Neural cell (in vitro differentiated cells): ENCODE measurements around the gene COX15. TPM values are rescaled to one million over a fixed set of nuclear protein-coding genes. Genes with fewer than 3 reads are reported as not detected.

Source experiments
- H2AFZ ChIP-seq: fragments of 200-600, 300-800 bp; sonication (generic), shearing (Covaris generic); 2 replicates; pipeline ENCODE4 v1.6.0; 2014; ENCODE audit warnings: low read depth, mild to moderate bottlenecking, antibody characterized with exemption, low read length, moderate library complexity
- H3F3A ChIP-seq: fragments of 200-600 bp; shearing (Covaris generic); 2 replicates; pipeline ENCODE4 v1.6.1; 2016; ENCODE audit warnings: mild to moderate bottlenecking, moderate library complexity, mixed read lengths, antibody characterized with exemption, low read length; ENCODE audit not compliant: insufficient read depth, poor library complexity, severe bottlenecking
- H3K27ac ChIP-seq: fragments of 200-600, 300-800 bp; sonication (generic), shearing (Covaris generic); 2 replicates; pipeline ENCODE4 v1.5.1; 2014; ENCODE audit warnings: mild to moderate bottlenecking, low read length, moderate library complexity
- H3K27me3 ChIP-seq: fragments of 300-800, 200-600 bp; sonication (generic), shearing (Covaris generic); 2 replicates; pipeline ENCODE4 v1.6.0; 2014; ENCODE audit warnings: mild to moderate bottlenecking, low read depth, low read length, moderate library complexity; ENCODE audit not compliant: insufficient read depth
- H3K36me3 ChIP-seq: fragments of 300-800, 200-600 bp; sonication (generic), shearing (Covaris generic); 2 replicates; pipeline ENCODE4 v1.5.1; 2014; ENCODE audit warnings: mild to moderate bottlenecking, antibody characterized with exemption, low read length, moderate library complexity; ENCODE audit not compliant: insufficient read depth
- H3K4me2 ChIP-seq: fragments of 300-800, 200-600 bp; sonication (generic), shearing (Covaris generic); 2 replicates; pipeline ENCODE4 v1.6.0; 2014; ENCODE audit warnings: mild to moderate bottlenecking, low read length
- H3K4me3 ChIP-seq: fragments of 300-800, 200-600 bp; sonication (generic), shearing (Covaris generic); 2 replicates; pipeline ENCODE4 v1.5.1; 2014; ENCODE audit warnings: mild to moderate bottlenecking, low read length, moderate library complexity
- H3K79me2 ChIP-seq: fragments of 200-600 bp; shearing (Covaris generic); replicated peaks from 2 replicates; pipeline ENCODE4 v1.6.0; 2014; ENCODE audit warnings: mild to moderate bottlenecking, low read length, moderate library complexity; ENCODE audit not compliant: insufficient read depth
- H3K9ac ChIP-seq: fragments of 300-800, 200-600 bp; sonication (generic), shearing (Covaris generic); 2 replicates; pipeline ENCODE4 v1.6.1; 2016; ENCODE audit warnings: mild to moderate bottlenecking, low read length, mixed read lengths
- H3K9me2 ChIP-seq: fragments of 200-600 bp; shearing (Covaris generic); 2 replicates; pipeline ENCODE4 v1.6.1; 2016; ENCODE audit warnings: mild to moderate bottlenecking, low read length, mixed read lengths; ENCODE audit not compliant: insufficient read depth
- H3K9me3 ChIP-seq: fragments of 200-600, 300-800 bp; sonication (generic), shearing (Covaris generic); 2 replicates; pipeline ENCODE4 v1.6.1; 2016; ENCODE audit warnings: mild to moderate bottlenecking, mixed run types, low read length, moderate library complexity, mixed read lengths
- H4K20me1 ChIP-seq: fragments of 200-600 bp; shearing (Covaris generic); 2 replicates; pipeline ENCODE4 v1.6.1; 2016; ENCODE audit warnings: mild to moderate bottlenecking, mixed run types; ENCODE audit not compliant: insufficient read depth
- CTCF ChIP-seq: fragments of 450-650 bp; IDR thresholded peaks from 2 replicates; pipeline ENCODE4 v1.5.1; 2014; ENCODE audit warnings: antibody characterized with exemption, mild to moderate bottlenecking, moderate library complexity; ENCODE audit not compliant: poor library complexity, severe bottlenecking
- EP300 ChIP-seq: fragments of 450-650 bp; conservative IDR thresholded peaks from 2 replicates; pipeline ENCODE4 v1.6.1; 2014; ENCODE audit warnings: antibody characterized with exemption, mild to moderate bottlenecking, moderate library complexity; ENCODE audit not compliant: poor library complexity, severe bottlenecking
- EZH2 ChIP-seq: fragments of 200-600, 300-800 bp; shearing (Covaris generic), sonication (generic); IDR thresholded peaks from 2 replicates; pipeline ENCODE4 v1.6.1; 2014; ENCODE audit warnings: antibody characterized with exemption, low read length, borderline replicate concordance, mild to moderate bottlenecking; ENCODE audit not compliant: insufficient read depth, poor library complexity, severe bottlenecking
- MXI1 ChIP-seq: fragments of 450-650 bp; conservative IDR thresholded peaks from 2 replicates; pipeline ENCODE4 v1.6.1; 2014; ENCODE audit warnings: antibody characterized with exemption, mild to moderate bottlenecking; ENCODE audit not compliant: poor library complexity, severe bottlenecking
- POLR2AphosphoS5 ChIP-seq: IDR thresholded peaks from 2 replicates; pipeline ENCODE4 v1.6.1; 2012
- RAD21 ChIP-seq: fragments of 450-650 bp; conservative IDR thresholded peaks from 2 replicates; pipeline ENCODE4 v1.6.1; 2014; ENCODE audit warnings: antibody characterized with exemption, mild to moderate bottlenecking, moderate library complexity
- SMC3 ChIP-seq: fragments of 450-650 bp; conservative IDR thresholded peaks from 2 replicates; pipeline ENCODE4 v1.6.1; 2014; ENCODE audit warnings: antibody characterized with exemption, mild to moderate bottlenecking, moderate library complexity; ENCODE audit not compliant: poor library complexity
- TAF1 ChIP-seq: IDR thresholded peaks from 2 replicates; pipeline ENCODE4 v1.6.1; 2012; ENCODE audit warnings: low read depth
- polyA plus RNA-seq: library from polyadenylated mRNA; depleted of rRNA; stranded (reverse); fragments of >200 nt; gene quantifications from 2 replicates; pipeline ENCODE4 v1.2.3, GENCODE V29; 2014
- TF ChIP-seq, protein P1 (sequence below): IDR thresholded peaks from 2 replicates; pipeline ENCODE4 v1.6.1; 2012; ENCODE audit warnings: borderline replicate concordance

COX15 gene
- polyA plus RNA-seq, 1 donor from 2014 or later: 42.3 TPM

DNA sequence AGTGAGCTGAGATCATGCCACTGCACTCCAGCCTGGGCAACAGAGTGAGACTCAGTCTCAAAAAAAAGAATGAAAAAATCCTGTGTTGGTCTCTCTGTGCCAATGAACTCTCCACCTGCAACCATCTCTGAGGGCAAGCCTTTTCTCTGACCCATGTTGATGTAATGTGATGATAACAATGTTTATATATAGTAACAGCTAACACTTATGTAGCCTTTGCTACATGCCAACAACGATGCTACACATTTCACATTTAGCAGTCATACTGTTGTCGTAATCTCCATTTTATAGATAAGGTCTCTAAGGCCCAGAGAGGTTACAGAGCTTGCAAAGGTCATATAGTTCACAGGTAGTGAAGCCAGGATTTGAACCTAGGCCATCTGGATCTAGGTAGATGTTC, 11.5 kb downstream of the COX15 start:
- no peak for TF ChIP-seq EP300
- Histone ChIP-seq H3K4me2 (no peak overlapping the region), H3F3A (no peaks in the 10 kb centered on the region), H3K36me3 (no peaks in the 10 kb centered on the region), H2AFZ (no peak overlapping the region), H3K27ac (no peak overlapping the region), H3K4me3 (no peak overlapping the region), H3K79me2 (no peaks in the 10 kb centered on the region), H4K20me1 (no peaks in the 10 kb centered on the region), H3K9me2 (no peaks in the 10 kb centered on the region), H3K27me3 (no peaks in the 10 kb centered on the region), H3K9me3 (no peaks in the 10 kb centered on the region), H3K9ac (no peak overlapping the region)

GRCh38 chr10:99714446-99714845, 17.5 kb downstream of the COX15 start:
- H3K9me2 ChIP-seq: no peaks in the 10 kb centered on the region
- H3K4me3 ChIP-seq: no peak overlapping the region
- no peak overlapping the region for H3K4me2 ChIP-seq
- H3K9me3 ChIP-seq: no peaks in the 10 kb centered on the region
- no peaks in the 10 kb centered on the region for H3K27me3 ChIP-seq
- H3K27ac ChIP-seq: no peak overlapping the region
- no peaks in the 10 kb centered on the region for H4K20me1 ChIP-seq
- H3K9ac ChIP-seq: no peak overlapping the region
- no peak overlapping the region for H2AFZ ChIP-seq
- H3K79me2 ChIP-seq: no peaks in the 10 kb centered on the region
- no peak for TF ChIP-seq TAF1
- TF ChIP-seq, protein P1, sequence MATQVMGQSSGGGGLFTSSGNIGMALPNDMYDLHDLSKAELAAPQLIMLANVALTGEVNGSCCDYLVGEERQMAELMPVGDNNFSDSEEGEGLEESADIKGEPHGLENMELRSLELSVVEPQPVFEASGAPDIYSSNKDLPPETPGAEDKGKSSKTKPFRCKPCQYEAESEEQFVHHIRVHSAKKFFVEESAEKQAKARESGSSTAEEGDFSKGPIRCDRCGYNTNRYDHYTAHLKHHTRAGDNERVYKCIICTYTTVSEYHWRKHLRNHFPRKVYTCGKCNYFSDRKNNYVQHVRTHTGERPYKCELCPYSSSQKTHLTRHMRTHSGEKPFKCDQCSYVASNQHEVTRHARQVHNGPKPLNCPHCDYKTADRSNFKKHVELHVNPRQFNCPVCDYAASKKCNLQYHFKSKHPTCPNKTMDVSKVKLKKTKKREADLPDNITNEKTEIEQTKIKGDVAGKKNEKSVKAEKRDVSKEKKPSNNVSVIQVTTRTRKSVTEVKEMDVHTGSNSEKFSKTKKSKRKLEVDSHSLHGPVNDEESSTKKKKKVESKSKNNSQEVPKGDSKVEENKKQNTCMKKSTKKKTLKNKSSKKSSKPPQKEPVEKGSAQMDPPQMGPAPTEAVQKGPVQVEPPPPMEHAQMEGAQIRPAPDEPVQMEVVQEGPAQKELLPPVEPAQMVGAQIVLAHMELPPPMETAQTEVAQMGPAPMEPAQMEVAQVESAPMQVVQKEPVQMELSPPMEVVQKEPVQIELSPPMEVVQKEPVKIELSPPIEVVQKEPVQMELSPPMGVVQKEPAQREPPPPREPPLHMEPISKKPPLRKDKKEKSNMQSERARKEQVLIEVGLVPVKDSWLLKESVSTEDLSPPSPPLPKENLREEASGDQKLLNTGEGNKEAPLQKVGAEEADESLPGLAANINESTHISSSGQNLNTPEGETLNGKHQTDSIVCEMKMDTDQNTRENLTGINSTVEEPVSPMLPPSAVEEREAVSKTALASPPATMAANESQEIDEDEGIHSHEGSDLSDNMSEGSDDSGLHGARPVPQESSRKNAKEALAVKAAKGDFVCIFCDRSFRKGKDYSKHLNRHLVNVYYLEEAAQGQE: no peak
- no peak for TF ChIP-seq EZH2
- TF ChIP-seq RAD21: no peak
- no peak for TF ChIP-seq EP300
- TF ChIP-seq SMC3: no peak
- no peak for TF ChIP-seq MXI1
- TF ChIP-seq POLR2AphosphoS5: no peak
- TF ChIP-seq CTCF: no peak
- H3F3A ChIP-seq: no peaks in the 10 kb centered on the region
- peaks cover 7% of the 10 kb centered on the region for H3K36me3 ChIP-seq

- Histone ChIP-seq H3K9me2 (no peaks in the 10 kb centered on the region), H3K27ac (no peak overlapping the region), H3F3A (no peaks in the 10 kb centered on the region), H3K4me3 (no peak overlapping the region), H2AFZ (no peak overlapping the region), H3K9ac (no peak overlapping the region), H3K4me2 (no peak overlapping the region), H3K36me3 (peaks cover 7% of the 10 kb centered on the region), H4K20me1 (no peaks in the 10 kb centered on the region), H3K27me3 (no peaks in the 10 kb centered on the region), H3K79me2 (no peaks in the 10 kb centered on the region), H3K9me3 (no peaks in the 10 kb centered on the region)
- TF ChIP-seq, protein P1: no peak
- peak; percentile 54 for TF ChIP-seq CTCF
- peak; percentile 59 for TF ChIP-seq SMC3
- no peak for TF ChIP-seq TAF1
- TF ChIP-seq EZH2: no peak
- TF ChIP-seq MXI1: no peak
- TF ChIP-seq POLR2AphosphoS5: no peak
- TF ChIP-seq RAD21: peak; percentile 61
- TF ChIP-seq EP300: no peak
Observed at GRCh38 chr10:99711129-99711719, 20.7 kb downstream of the COX15 start.
